ENCODE data around the gene IL17RE. TPM values are rescaled to one million over a fixed set of nuclear protein-coding genes. Genes with fewer than 3 reads are reported as not detected.

IL17RE gene
- total and polyA plus RNA-seq, 2 of the 13 experiments (the other 11 are each of a cell fraction or from before 2014, with no cell fraction given) = 14.5 to 24.1 TPM

GRCh38 chr3:9932843-9933560, 30.4 kb downstream of the IL17RE start (continued):
- TF ChIP-seq ZBTB34 (CRISPR knock-in tag; IDR thresholded peaks at IDR 0.05) = no peak
- no peak for TF ChIP-seq ZNF33A (CRISPR knock-in tag; IDR thresholded peaks at IDR 0.05; ENCODE audit: borderline replicate concordance)
- TF ChIP-seq PATZ1 (CRISPR knock-in tag; IDR thresholded peaks at IDR 0.05) = peak; percentile 81
- no peak for TF ChIP-seq ZBTB40 (IDR thresholded peaks at IDR 0.05)
- TF ChIP-seq ZBTB40 (CRISPR knock-in tag; IDR thresholded peaks at IDR 0.05) = peak; percentile 73
- peak; percentile 17; the same call in 1 of the 2 replicates for TF ChIP-seq NKX3-1 (CRISPR knock-in tag; IDR thresholded peaks at IDR 0.05)
- no peak; the same call in 1 of the 2 replicates for TF ChIP-seq HBP1 (CRISPR knock-in tag; IDR thresholded peaks at IDR 0.05; ENCODE audit: low read depth)
- TF ChIP-seq ARHGAP35 (CRISPR knock-in tag; IDR thresholded peaks at IDR 0.05; ENCODE audit: borderline replicate concordance) = no peak
- TF ChIP-seq ZBTB14 (CRISPR knock-in tag; IDR thresholded peaks at IDR 0.05) = peak; percentile 70
- no peak for TF ChIP-seq MLLT10 (CRISPR knock-in tag; IDR thresholded peaks at IDR 0.05)
- TF ChIP-seq XBP1 (CRISPR knock-in tag; IDR thresholded peaks at IDR 0.05) = no peak; the same call in 1 of the 2 replicates
- peak; percentile 44 for TF ChIP-seq MED8 (CRISPR knock-in tag; IDR thresholded peaks at IDR 0.05; ENCODE audit: insufficient replicate concordance)
- no peak for TF ChIP-seq HOXA3 (CRISPR knock-in tag; IDR thresholded peaks at IDR 0.05)

Data from HepG2 (cell line).